Thymus (tissue), 11 donors: ENCODE data around the gene SPATA31C1. TPM values are rescaled to one million over a fixed set of nuclear protein-coding genes. Genes with fewer than 3 reads are reported as not detected.

Experiments used
- DNase-seq, 9 donors: peaks; one replicate each; pipeline ENCODE4 v3.0.0-alpha.2; 2013; ENCODE audit warnings: low spot score in 9 of 9, low read depth in 6 of 9, missing footprints in 1 of 9
- H3K27ac ChIP-seq, 2 donors: one replicate each; pipeline ENCODE4 v1.5.1; 2013; ENCODE audit warnings: control low read depth in 1 of 2, low read depth in 1 of 2, low read length in 1 of 2, mild to moderate bottlenecking in 1 of 2, moderate library complexity in 1 of 2
- H3K27me3 ChIP-seq, 2 donors: one replicate each; pipeline ENCODE4 v1.5.1; 2013; ENCODE audit warnings: low read length in 1 of 2; ENCODE audit not compliant: control insufficient read depth in 2 of 2, insufficient read depth in 1 of 2
- H3K36me3 ChIP-seq, 2 donors: one replicate each; pipeline ENCODE4 v1.5.1; 2013; ENCODE audit warnings: low read length in 1 of 2, mild to moderate bottlenecking in 1 of 2, moderate library complexity in 1 of 2; ENCODE audit not compliant: control insufficient read depth in 2 of 2, insufficient read depth in 2 of 2
- H3K4me1 ChIP-seq, 2 donors: one replicate each; pipeline ENCODE4 v1.5.1; 2013; ENCODE audit warnings: low read length in 2 of 2; ENCODE audit not compliant: control insufficient read depth in 2 of 2, insufficient read depth in 2 of 2
- H3K4me3 ChIP-seq, 2 donors: one replicate each; pipeline ENCODE4 v1.5.1; 2013; ENCODE audit warnings: low read length in 2 of 2, control low read depth in 1 of 2, mild to moderate bottlenecking in 1 of 2
- H3K9me3 ChIP-seq, 2 donors: one replicate each; pipeline ENCODE4 v1.5.1; 2013; ENCODE audit warnings: low read length in 1 of 2, mild to moderate bottlenecking in 1 of 2; ENCODE audit not compliant: control insufficient read depth in 2 of 2, insufficient read depth in 1 of 2
- WGBS: extraction: QIAGEN DNeasy Blood & Tissue Kit; methylation state at CpG from one replicate; pipeline ENCODE4 v1.1.7; 2013; 5-methylcytosine and 5-hydroxymethylcytosine counted together
- polyA plus RNA-seq: library from polyadenylated mRNA; stranded (reverse); fragments of 200-250 nt; gene quantifications from one replicate; pipeline ENCODE4 v1.2.3, GENCODE V29; 2013
- total RNA-seq: library from RNA; stranded (reverse); fragments of 120-200 nt; gene quantifications from one replicate; pipeline ENCODE4 v1.2.4, GENCODE V29; 2013
- donor health status: healthy.

The SPATA31C1 gene
- total and polyA plus RNA-seq, 2 donors, result not detected

DNA sequence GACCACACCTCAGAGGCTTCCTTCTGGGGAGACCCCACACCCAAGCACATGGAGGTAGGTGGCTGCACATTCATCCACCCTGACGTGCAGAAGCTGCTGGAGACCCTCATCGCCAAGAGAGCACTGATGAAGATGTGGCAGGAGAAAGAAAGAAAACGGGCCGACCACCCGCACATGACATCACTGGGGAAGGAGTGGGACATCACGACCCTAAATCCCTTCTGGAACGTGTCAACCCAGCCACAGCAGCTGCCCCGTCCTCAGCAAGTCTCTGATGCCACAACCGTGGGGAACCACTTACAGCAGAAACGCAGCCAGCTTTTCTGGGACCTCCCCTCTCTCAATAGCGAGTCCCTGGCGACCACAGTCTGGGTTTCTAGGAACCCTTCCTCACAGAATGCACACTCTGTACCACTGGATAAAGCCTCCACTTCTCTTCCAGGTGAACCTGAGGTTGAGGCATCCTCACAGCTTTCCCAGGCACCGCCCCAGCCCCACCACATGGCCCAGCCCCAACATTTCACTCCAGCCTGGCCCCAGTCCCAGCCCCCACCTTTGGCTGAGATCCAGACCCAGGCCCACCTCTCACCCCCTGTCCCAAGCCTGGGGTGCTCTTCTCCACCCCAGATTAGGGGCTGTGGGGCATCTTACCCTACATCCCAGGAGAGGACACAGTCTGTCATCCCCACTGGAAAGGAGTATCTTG, 32.1 kb upstream of the SPATA31C1 start:
- whole genome bisulfite sequencing, result 90% methylated on average over 13 of the region's 13 CpGs
- no peaks in the 10 kb centered on the region for H3K36me3 ChIP-seq
- H3K27ac ChIP-seq, result no peak overlapping the region
- no peak for DNase-seq
- H3K4me3 ChIP-seq, result no peak overlapping the region
- peaks cover 0 to 3% of the 10 kb centered on the region in 2 donors for H3K4me1 ChIP-seq
- peaks cover 0 to 2% of the 10 kb centered on the region in 2 donors for H3K27me3 ChIP-seq
- H3K9me3 ChIP-seq, result no peaks in the 10 kb centered on the region

DNA sequence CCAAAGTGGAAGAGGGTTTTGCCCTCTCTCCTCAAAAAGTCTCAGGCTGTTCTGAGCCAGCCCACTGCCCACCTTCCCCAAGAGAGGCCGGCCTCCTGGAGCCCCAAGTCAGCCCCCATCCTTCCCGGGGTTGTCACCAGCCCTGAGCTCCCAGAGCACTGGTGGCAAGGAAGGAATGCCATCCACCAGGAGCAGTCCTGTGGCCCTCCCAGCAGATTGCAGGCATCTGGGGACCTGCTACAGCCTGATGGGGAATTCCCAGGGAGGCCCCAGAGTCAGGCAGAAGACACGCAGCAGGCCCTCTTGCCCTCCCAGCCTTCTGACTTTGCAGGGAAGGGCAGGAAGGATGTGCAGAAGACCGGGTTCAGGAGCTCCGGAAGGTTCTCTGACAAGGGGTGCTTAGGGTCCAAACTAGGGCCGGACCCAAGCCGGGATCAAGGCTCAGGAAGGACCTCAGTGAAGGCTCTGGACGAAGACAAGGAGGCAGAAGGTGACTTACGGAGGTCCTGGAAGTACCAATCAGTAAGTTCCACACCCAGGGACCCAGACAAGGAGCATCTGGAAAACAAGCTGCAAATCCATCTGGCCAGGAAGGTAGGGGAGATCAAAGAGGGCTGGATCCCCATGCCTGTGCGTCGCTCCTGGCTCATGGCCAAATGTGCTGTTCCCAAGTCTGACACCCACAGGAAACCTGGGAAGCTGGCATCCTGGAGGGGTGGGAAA, 31.4 kb upstream of the SPATA31C1 start:
- Histone ChIP-seq H3K36me3 (no peaks in the 10 kb centered on the region), H3K27me3 (peaks cover 0 to 2% of the 10 kb centered on the region in 2 donors), H3K27ac (no peak overlapping the region), H3K4me1 (no peaks in the 10 kb centered on the region), H3K9me3 (no peaks in the 10 kb centered on the region), H3K4me3 (no peak overlapping the region)
- 85% methylated on average over 11 of the region's 11 CpGs for WGBS
- no peak for DNase-seq

DNA sequence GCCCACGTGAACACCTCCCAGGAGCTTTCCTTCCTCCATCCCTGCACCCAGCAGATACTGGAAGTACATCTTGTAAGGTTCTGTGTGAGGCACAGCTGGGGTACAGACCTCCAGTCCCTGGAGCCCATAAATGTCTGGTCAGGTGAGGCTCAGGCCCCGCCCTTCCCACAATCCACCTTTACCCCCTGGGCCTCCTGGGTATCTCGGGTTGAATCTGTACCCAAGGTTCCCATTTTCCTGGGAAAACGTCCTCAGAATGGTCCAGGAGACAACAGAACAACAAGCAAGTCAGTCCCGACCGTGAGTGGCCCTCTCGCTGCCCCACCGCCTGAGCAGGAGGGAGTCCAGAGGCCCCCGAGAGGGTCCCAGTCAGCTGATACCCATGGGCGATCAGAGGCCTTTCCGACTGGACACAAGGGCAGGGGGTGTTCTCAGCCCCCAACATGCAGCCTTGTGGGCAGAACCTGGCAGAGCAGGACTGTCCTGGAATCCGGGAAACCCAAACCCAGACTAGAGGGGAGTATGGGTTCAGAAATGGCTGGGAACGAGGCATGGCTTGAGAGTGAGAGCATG, 30.7 kb upstream of the SPATA31C1 start:
- no peaks in the 10 kb centered on the region for H3K36me3 ChIP-seq
- H3K4me1 ChIP-seq, result no peaks in the 10 kb centered on the region
- no peak overlapping the region for H3K27ac ChIP-seq
- 84% methylated on average over 13 of the region's 13 CpGs for WGBS
- H3K27me3 ChIP-seq, result peaks cover 0 to 2% of the 10 kb centered on the region in 2 donors
- no peak overlapping the region for H3K4me3 ChIP-seq
- no peak for DNase-seq
- H3K9me3 ChIP-seq, result no peaks in the 10 kb centered on the region

DNA sequence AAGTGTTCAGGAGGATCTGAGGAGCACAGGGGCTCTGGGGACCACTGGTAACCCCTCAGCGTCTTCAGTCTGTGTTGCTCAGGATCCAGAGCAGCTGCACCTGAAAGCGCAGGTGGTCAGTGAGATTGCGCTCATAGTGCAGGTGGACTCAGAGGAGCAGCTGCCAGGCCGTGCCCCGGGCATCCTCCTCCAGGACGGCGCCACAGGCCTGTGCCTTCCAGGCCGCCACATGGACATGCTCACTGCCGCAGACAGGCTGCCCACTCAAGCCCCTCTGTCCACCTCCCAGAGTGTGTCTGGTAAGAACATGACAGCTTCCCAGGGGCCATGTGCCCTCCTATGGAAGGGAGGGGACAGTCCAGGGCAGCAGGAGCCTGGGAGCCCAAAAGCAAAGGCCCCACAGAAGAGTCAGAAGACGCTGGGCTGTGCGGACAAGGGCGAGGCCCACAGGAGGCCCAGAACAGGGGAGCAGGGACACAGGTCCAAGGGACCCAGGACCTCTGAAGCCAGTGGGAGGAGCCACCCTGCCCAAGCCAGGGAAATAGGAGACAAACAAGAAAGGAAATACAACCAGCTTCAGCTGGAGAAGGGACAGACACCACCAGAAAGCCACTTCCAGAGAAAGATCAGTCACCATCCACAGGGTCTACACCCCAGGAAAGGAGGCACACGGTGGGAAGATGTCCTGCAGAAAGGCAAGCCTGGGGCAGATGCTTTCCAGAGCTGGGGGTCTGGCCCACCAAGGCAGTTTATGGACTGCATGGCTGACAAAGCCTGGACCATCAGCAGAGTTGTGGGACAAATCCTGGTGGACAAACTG, 29.9 kb upstream of the SPATA31C1 start:
- H3K9me3 ChIP-seq, result no peaks in the 10 kb centered on the region
- no peaks in the 10 kb centered on the region for H3K4me1 ChIP-seq
- H3K4me3 ChIP-seq, result no peak overlapping the region
- 93% methylated on average over 13 of the region's 13 CpGs for WGBS
- H3K27ac ChIP-seq, result no peak overlapping the region
- peaks cover 0 to 2% of the 10 kb centered on the region in 2 donors for H3K27me3 ChIP-seq
- no peak for DNase-seq
- H3K36me3 ChIP-seq, result no peaks in the 10 kb centered on the region

DNA sequence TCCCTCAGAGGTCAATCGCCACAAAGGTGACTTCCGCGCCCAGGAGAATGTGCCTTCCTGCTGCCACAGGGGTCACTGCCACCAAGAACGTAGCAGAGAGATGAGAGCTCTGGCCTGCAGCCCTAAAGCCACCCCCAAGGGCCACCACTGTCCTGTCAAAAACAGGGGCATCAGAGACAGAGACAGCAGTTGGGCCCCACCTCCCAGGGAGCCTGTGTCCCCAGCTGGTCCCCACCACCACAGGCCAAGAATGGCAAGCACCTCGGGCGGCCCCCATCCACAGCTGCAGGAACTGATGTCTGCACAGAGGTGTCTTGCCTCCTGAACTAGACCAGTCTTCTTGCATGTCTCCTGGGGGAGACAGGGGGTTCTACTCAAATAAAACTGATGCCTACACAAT, 29.3 kb upstream of the SPATA31C1 start:
- DNase-seq, result no peak
- 75% methylated on average over 6 of the region's 6 CpGs for WGBS
- Histone ChIP-seq H3K27ac (no peak overlapping the region), H3K27me3 (peaks cover 0 to 2% of the 10 kb centered on the region in 2 donors), H3K9me3 (no peaks in the 10 kb centered on the region), H3K4me1 (no peaks in the 10 kb centered on the region), H3K4me3 (no peak overlapping the region), H3K36me3 (no peaks in the 10 kb centered on the region)

DNA sequence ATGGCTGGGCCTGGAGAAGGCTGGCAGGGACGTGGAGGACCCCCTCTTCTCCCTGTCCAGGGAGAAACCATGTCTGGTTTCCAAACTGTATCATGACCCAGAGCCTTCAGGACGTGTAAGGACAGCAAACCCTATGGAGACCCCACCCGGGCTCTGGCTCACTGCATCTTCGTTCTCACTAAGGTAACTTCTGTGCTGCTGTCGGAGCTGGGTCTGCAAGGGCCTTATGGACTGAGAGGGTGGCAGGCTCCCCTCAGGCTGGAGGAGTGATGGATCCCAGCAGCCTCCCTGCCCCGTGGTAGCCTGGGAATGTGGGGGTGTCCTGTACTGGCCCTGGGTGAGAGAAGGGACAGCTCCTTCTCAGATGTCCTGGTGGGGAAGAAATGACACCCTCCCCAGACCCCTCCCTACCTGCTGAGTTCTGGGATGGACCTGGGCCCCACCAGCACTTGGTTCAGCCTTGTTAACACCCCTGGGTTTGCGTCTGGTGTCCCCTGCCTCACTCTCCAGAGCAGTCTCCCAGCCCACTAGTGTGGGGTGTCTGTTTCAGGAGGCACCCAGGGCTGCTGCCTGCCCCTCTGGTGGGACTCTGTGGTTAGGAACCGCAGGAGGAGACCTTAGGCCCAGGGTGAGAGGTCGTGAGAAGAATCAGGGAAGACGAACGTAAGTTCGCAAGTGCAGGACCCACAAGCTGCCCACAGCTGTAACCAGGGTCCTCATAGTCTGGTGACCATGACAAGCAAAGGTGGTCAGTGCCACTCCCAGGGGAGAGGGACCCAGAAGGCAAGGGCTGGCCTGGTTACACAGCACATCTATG, 28.5 kb upstream of the SPATA31C1 start:
- DNase-seq, result no peak
- WGBS, result 94% methylated on average over 12 of the region's 12 CpGs
- Histone ChIP-seq H3K27ac (no peak overlapping the region), H3K4me3 (no peak overlapping the region), H3K9me3 (no peaks in the 10 kb centered on the region), H3K4me1 (no peaks in the 10 kb centered on the region), H3K36me3 (no peaks in the 10 kb centered on the region), H3K27me3 (peaks cover 0 to 2% of the 10 kb centered on the region in 2 donors)

DNA sequence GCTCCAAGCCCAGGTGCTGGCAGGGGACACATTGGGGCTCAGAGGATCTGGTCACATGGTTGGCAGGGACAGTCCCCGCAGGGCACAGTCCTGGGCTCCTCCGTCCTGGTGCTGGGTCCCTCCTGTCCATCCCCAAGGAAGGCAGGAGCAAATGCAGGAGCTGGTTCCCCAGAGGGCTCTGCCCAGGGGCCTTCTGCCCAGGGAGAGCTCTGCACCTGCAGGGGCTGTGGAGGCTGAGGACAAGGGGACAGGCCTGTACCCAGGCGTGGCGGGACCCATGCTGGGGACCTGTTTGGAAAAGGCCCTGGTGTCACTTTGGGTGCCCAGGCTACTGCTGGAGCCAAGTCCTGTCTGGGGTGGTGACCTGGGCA, 27.9 kb upstream of the SPATA31C1 start:
- 94% methylated on average over 4 of the region's 4 CpGs for WGBS
- H3K4me1 ChIP-seq, result no peaks in the 10 kb centered on the region
- H3K9me3 ChIP-seq, result peaks cover 0 to 3% of the 10 kb centered on the region in 2 donors
- no peak overlapping the region for H3K4me3 ChIP-seq
- H3K27ac ChIP-seq, result no peak overlapping the region
- H3K36me3 ChIP-seq, result no peaks in the 10 kb centered on the region
- peaks cover 0 to 2% of the 10 kb centered on the region in 2 donors for H3K27me3 ChIP-seq
- DNase-seq, result no peak

DNA sequence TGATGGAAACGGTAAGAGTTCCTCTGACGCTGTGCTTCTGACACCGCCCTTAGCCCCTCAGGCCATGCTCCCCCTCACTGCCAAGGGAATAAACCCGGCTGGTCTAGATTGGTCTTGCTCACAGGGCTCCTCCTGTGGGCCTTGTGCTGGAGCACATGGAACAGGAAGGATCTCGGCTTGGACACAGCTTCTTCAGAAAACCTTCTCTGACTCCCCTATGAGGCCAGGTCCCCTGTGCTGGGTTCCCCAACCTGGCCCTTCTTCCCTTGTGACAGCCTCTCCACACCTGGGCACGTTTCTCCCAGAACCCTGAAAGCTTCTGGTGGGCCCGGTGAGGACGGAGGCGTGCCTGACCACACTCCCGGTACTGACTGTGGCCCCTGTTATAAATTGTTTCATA, 26.9 kb upstream of the SPATA31C1 start:
- Histone ChIP-seq H3K36me3 (no peaks in the 10 kb centered on the region), H3K27ac (no peak overlapping the region), H3K4me3 (no peak overlapping the region), H3K4me1 (no peaks in the 10 kb centered on the region), H3K27me3 (peaks cover 0 to 2% of the 10 kb centered on the region in 2 donors), H3K9me3 (peaks cover 0 to 3% of the 10 kb centered on the region in 2 donors)
- WGBS, result 92% methylated on average over 10 of the region's 10 CpGs
- no peak for DNase-seq
